ENCODE results near the gene ACSL5.

GRCh38 chr10:112461029-112461887 is 87.3 kb downstream of the ACSL5 start:
- TF ChIP-seq CTCF (conservative IDR thresholded peaks at IDR 0.05; ENCODE audit: low read depth, low read length) (no peak), EZH2 (IDR thresholded peaks at IDR 0.05; ENCODE audit: low read length, unreplicated experiment) (no peak)

All from PC-3 (cell line).